Loucy (cell line): ENCODE data around the gene FGFR3.

ENCODE experiments used
- H2AFZ ChIP-seq: fragments of 200-600 bp; sonication (generic); 2 replicates; pipeline ENCODE4 v1.6.0; 2016; ENCODE audit warnings: antibody characterized with exemption, mild to moderate bottlenecking, low read length, moderate library complexity
- H3F3A ChIP-seq: fragments of 200-600 bp; 2 replicates; pipeline ENCODE4 v1.6.0; 2016; ENCODE audit warnings: antibody characterized with exemption, low read depth, mild to moderate bottlenecking
- H3K27me3 ChIP-seq: fragments of 200-600 bp; sonication (generic); 2 replicates; pipeline ENCODE4 v1.6.1; 2014; ENCODE audit warnings: low read length, mild to moderate bottlenecking; ENCODE audit not compliant: insufficient read depth, poor library complexity, severe bottlenecking
- H3K36me3 ChIP-seq: fragments of 200-600 bp; sonication (generic); 2 replicates; pipeline ENCODE4 v1.6.1; 2016; ENCODE audit warnings: low read length; ENCODE audit not compliant: insufficient read depth
- H3K4me1 ChIP-seq: fragments of 200-600 bp; sonication (generic); 2 replicates; pipeline ENCODE4 v1.5.1; 2014; ENCODE audit warnings: low read length, mild to moderate bottlenecking; ENCODE audit not compliant: insufficient read depth, poor library complexity, severe bottlenecking
- H3K4me2 ChIP-seq: fragments of 200-600 bp; sonication (generic); 2 replicates; pipeline ENCODE4 v1.6.0; 2014; ENCODE audit warnings: antibody characterized with exemption, low read length, low read depth, mild to moderate bottlenecking; ENCODE audit not compliant: poor library complexity, severe bottlenecking
- H3K4me3 ChIP-seq: fragments of 200-600 bp; sonication (generic); 2 replicates; pipeline ENCODE4 v1.5.1; 2014; ENCODE audit warnings: low read length, mild to moderate bottlenecking, mixed read lengths; ENCODE audit not compliant: poor library complexity, severe bottlenecking
- H3K79me2 ChIP-seq: fragments of 200-600 bp; sonication (generic); 2 replicates; pipeline ENCODE4 v1.6.1; 2014; ENCODE audit warnings: low read length; ENCODE audit not compliant: insufficient read depth
- H3K9ac ChIP-seq: fragments of 200-600 bp; sonication (generic); 2 replicates; pipeline ENCODE4 v1.6.0; 2014; ENCODE audit warnings: mild to moderate bottlenecking, low read depth, low read length, moderate library complexity; ENCODE audit not compliant: poor library complexity, severe bottlenecking
- H3K9me2 ChIP-seq: fragments of 200-600 bp; sonication (generic); replicated peaks from 2 replicates; pipeline ENCODE4 v1.6.1; 2016; ENCODE audit warnings: low read depth, low read length, mixed read lengths
- H3K9me3 ChIP-seq: fragments of 200-600 bp; sonication (generic); 2 replicates; pipeline ENCODE4 v1.6.1; 2014; ENCODE audit warnings: mild to moderate bottlenecking, antibody characterized with exemption, low read length, low read depth; ENCODE audit not compliant: insufficient read depth
- H4K20me1 ChIP-seq: fragments of 200-600 bp; sonication (generic); 2 replicates; pipeline ENCODE4 v1.6.0; 2014; ENCODE audit warnings: antibody characterized with exemption, low read length, mild to moderate bottlenecking; ENCODE audit not compliant: insufficient read depth, poor library complexity, severe bottlenecking
- CTCF ChIP-seq: fragments of 200-600 bp; sonication (generic); conservative IDR thresholded peaks from 2 replicates; pipeline ENCODE4 v1.5.1; 2014; ENCODE audit warnings: mild to moderate bottlenecking, antibody characterized with exemption, low read length
- EZH2phosphoT487 ChIP-seq: fragments of 200-600 bp; IDR thresholded peaks from 2 replicates; pipeline ENCODE4 v1.6.1; 2018; ENCODE audit warnings: antibody characterized with exemption, mild to moderate bottlenecking, moderate library complexity, borderline replicate concordance

The FGFR3 gene

GRCh38 chr4:1823545-1823932 lies 30.4 kb downstream of the FGFR3 start:
- Histone ChIP-seq H3K4me1 (no peaks in the 10 kb centered on the region), H3F3A (no peaks in the 10 kb centered on the region), H3K9me3 (no peaks in the 10 kb centered on the region), H3K79me2 (no peaks in the 10 kb centered on the region), H3K9me2 (no peaks in the 10 kb centered on the region), H3K36me3 (peaks cover 42% of the 10 kb centered on the region; the same call in 1 of the 2 replicates), H4K20me1 (no peaks in the 10 kb centered on the region), H3K9ac (no peak overlapping the region), H2AFZ (no peak overlapping the region), H3K4me3 (no peak overlapping the region), H3K4me2 (no peak overlapping the region), H3K27me3 (no peaks in the 10 kb centered on the region)
- TF ChIP-seq CTCF (no peak), EZH2phosphoT487 (no peak)

- TF ChIP-seq EZH2phosphoT487 (no peak), CTCF (no peak)
- H3F3A ChIP-seq: no peaks in the 10 kb centered on the region
- H3K4me3 ChIP-seq: no peak overlapping the region
- no peaks in the 10 kb centered on the region for H4K20me1 ChIP-seq
- H3K36me3 ChIP-seq: peaks cover 31% of the 10 kb centered on the region; the same call in 1 of the 2 replicates
- no peak overlapping the region for H3K4me2 ChIP-seq
- no peaks in the 10 kb centered on the region for H3K9me3 ChIP-seq
- no peaks in the 10 kb centered on the region for H3K4me1 ChIP-seq
- H3K27me3 ChIP-seq: no peaks in the 10 kb centered on the region
- no peaks in the 10 kb centered on the region for H3K79me2 ChIP-seq
- H3K9ac ChIP-seq: no peak overlapping the region
- no peak overlapping the region for H2AFZ ChIP-seq
- no peaks in the 10 kb centered on the region for H3K9me2 ChIP-seq
Observed at GRCh38 chr4:1824746-1825145, 31.7 kb downstream of the FGFR3 start.

- H3K9me3 ChIP-seq: no peaks in the 10 kb centered on the region
- H3K9me2 ChIP-seq: no peaks in the 10 kb centered on the region
- TF ChIP-seq EZH2phosphoT487: no peak
- TF ChIP-seq CTCF: no peak
- H3K4me1 ChIP-seq: no peaks in the 10 kb centered on the region
- no peaks in the 10 kb centered on the region for H3F3A ChIP-seq
- H3K9ac ChIP-seq: no peak overlapping the region
- H3K4me3 ChIP-seq: no peak overlapping the region
- no peak overlapping the region for H3K4me2 ChIP-seq
- H3K79me2 ChIP-seq: no peaks in the 10 kb centered on the region
- H2AFZ ChIP-seq: no peak overlapping the region
- peaks cover 30% of the 10 kb centered on the region; the same call in 1 of the 2 replicates for H3K36me3 ChIP-seq
- no peaks in the 10 kb centered on the region for H4K20me1 ChIP-seq
- H3K27me3 ChIP-seq: no peaks in the 10 kb centered on the region
Observed at GRCh38 chr4:1825326-1825725, 32.2 kb downstream of the FGFR3 start.
